ENCODE results near the gene EPAS1.

Gene EPAS1

GRCh38 chr2:46337208-46337994 is 40.2 kb downstream of the EPAS1 start:
- no peak for DNase-seq

DNA sequence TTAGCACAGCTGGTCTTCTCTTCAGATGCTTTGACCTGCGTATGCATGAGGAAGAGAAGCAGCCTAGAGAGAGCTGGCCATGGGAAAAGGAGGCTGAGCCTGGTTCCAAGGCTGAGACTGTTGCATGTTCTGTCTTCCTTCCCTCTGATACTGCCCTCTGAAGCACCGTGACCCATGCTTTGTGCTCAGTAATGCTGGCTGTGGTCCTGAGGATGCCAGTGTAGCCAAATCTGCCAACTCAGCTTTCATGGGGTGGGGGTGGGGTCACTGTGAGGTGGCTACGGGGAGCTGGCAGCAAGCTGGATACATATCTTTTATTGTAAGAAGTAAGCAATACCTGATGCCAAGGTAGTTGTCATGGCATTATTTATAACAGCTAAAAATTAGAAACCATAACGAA is 41.5 kb downstream of the EPAS1 start:
- DNase-seq, result peak in 1 of 56 donors; percentile 11

GRCh38 chr2:46339200-46339599 is 42.0 kb downstream of the EPAS1 start:
- DNase-seq, result no peak

DNA sequence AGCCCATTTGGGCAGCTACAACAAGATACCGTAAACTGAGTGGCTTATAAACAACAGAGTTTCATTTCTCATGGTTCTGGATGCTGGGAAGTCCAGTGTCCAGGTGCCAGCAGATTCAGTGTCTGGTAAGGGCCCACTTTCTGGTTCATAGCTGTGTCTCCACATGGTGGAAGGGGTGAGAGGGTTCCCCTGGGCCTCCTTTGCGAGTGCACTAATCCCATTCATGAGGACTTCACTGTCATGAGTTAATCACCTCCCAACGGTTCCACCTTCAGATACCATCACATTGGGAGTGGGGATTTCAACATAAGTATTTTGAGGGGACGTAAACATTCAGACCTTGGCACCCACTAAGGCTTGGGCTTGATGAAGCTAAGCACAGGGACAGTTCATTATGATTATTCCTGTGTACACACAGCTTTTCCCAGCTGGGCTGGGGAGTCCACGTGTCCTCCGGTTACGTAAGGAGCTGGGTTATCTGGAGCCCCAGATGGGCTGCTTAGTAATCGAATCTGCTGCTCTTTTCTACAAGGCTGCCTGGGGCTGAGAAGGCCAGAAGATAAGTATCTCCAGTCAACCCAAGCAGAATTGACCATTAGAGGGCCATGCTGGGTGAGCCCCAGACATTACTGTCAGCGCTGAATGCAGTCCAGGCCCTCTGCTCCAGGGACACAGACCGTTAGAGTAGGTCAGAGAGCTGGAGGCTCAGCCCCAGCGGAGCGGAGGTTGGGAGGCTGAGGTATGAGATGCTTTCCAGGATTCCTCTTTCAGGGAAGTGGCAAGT is 42.7 kb downstream of the EPAS1 start:
- DNase-seq, result no peak

GRCh38 chr2:46340740-46341420 is 43.7 kb downstream of the EPAS1 start:
- DNase-seq, result no peak

- no peak for DNase-seq
These were observed 45.5 kb downstream of the EPAS1 start for GRCh38 chr2:46342566-46343315.

DNA sequence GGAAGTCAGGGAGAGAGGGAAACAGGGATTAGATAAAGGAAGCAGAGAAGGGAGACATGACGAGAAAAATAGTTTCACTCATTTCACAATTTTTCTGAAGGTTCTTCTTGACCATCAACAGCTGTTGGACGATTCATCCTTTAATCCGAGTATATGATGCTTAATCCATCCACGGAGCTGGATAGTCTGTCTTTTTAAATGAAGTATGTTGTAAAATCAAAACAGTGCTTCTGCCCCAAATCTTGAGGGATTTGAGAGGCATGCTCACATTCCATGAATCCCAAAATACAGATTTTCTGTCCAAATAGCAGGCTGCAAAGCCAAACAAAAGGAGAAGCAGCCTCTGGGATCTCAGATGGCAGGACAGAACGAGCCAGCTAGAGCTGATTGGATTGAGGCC is 47.5 kb downstream of the EPAS1 start:
- no peak for DNase-seq

- no peak for DNase-seq
These were observed 48.6 kb downstream of the EPAS1 start for GRCh38 chr2:46345775-46346174.

DNA sequence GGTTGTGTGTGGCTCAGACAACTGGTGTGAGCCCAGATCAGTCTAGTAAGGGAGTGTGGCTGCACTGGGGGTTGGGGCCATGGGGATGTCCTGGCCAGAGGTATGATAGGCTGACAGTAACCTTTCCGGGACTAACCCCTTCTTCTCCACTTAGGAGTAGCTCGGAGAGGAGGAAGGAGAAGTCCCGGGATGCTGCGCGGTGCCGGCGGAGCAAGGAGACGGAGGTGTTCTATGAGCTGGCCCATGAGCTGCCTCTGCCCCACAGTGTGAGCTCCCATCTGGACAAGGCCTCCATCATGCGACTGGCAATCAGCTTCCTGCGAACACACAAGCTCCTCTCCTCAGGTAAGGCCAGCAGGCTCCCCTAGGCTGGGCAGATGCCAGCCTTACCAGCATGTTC is 49.5 kb downstream of the EPAS1 start:
- DNase-seq, result no peak

DNA sequence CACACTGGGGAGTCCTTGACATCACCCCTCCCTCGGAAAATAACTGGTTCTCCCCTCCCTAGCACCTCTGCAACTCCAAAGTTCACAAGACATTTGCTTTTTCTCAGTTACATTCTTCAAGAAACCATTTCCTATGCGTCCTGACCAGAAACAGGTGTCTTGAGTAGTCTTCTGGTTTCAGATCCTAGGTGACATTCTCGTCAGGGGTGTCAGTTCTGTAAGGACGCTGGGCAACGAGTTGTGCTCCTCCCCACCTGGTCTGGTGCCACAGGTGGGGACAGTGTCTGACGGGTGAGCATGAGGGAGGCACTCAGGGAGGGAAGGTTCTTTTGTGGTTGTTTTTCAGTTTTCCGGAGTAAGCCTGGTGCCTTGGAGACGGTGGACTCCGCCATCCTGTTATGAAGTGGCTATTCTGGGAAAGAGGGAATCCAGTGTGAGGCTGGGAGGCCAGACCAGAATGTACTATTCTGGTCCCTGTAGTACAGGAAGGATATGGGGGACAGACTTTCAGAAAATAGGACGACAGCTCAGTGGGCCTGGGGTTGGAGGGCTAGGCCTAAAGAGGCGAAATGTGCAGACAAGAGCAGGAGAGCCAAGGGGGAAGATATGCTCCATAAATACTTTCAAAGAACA is 50.6 kb downstream of the EPAS1 start:
- no peak for DNase-seq

DNA sequence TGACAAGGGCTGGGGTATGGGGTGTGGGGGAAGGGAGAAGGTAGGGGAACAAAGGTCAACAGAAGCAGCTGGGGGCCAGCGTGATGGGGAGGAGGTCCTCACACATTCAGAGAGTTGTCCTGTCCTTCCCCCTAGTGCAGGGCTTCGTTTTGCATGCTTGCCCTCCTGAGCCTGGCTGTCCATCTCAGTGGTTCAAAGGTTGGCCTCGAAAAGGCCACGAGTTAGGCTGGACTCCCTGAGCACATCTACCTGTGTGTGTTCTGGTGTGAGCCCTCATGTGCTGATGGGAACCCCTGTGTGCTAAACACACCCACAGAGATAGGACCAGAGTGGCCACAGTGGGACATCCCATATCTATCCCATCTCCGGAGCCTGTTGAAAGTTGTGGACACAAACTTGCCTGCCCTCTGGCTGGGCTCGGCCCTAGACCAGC is 51.9 kb downstream of the EPAS1 start:
- DNase-seq, result no peak

- no peak for DNase-seq
These were observed 53.0 kb downstream of the EPAS1 start for GRCh38 chr2:46350029-46350689.

DNA sequence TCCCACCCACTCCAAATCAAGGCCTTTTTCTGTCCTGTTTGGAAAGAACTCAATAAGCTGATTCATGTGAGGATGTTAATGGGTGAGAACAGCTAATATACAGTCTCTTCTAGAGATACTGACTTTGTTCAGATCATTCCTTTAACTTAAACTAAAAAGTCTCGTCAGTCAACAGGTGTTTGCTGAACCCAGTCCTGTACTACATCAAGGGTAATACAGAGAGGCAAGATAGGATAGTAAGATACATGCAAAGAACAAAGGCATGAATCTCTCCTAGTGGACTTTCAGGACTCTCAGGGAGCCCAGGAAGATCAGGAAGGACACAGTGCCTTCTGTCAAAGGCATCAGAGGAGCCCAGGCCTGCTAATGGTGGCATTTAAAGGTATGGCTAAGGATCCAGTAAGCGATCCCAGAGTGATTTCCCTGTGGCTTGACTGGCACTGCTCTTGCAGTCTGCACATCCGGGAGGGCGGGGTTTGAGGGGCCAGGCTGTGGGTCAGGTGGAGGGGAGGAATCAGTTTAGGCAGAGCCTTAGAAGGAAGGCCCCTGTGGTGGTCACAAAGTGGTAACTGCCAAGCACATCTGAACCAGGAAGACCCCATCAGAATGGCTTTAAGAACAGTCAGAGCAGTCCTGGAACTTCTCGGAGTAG is 54.0 kb downstream of the EPAS1 start:
- no peak for DNase-seq

GRCh38 chr2:46351750-46352138 is 54.5 kb downstream of the EPAS1 start:
- DNase-seq, result no peak

- DNase-seq, result no peak
These were observed 55.4 kb downstream of the EPAS1 start for GRCh38 chr2:46352621-46353020.

DNA sequence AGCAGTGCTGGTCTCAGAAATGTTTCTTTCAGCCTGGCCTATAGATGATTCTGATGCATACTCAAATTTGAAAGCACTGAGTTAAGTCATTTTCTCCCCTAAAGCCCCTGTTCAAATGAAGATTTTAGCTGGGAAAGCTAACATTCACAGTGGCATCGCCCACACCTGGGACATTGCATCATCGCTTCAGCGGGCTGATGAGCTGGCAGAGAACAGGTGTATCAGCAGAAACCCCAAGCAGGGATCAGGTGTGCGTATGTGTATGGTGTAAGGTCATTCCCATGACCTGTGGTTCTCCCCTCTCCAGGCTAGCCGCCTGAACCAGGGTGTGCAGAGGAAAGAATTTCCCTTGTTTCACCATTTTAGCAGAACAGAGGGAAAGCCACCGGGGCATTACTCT is 56.3 kb downstream of the EPAS1 start:
- DNase-seq, result peak in 6 of 56 donors; percentile 6 to 38 (median 32)

- no peak for DNase-seq
These were observed 58.5 kb downstream of the EPAS1 start for GRCh38 chr2:46355756-46356155.

DNA sequence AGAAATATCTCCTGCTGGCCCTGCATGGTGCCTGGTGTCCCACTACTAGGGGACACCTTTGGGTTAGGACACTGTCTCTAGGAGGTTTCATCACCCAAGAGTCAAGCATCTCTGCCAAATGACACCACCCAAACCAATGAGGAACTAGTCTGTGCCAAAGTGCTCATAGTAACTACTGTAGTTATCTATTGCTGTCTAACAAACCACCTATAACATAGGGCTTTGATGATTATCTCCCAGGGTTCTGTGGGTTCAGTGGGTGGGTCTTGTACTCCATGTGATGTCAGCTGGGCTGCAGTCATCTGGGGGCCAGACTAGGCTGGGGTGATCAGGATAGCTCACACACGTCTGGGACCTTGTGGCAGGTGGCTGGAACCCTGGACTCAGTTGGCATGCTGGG is 59.8 kb downstream of the EPAS1 start:
- DNase-seq, result no peak

GRCh38 chr2:46358713-46359112 is 61.5 kb downstream of the EPAS1 start:
- no peak for DNase-seq

DNA sequence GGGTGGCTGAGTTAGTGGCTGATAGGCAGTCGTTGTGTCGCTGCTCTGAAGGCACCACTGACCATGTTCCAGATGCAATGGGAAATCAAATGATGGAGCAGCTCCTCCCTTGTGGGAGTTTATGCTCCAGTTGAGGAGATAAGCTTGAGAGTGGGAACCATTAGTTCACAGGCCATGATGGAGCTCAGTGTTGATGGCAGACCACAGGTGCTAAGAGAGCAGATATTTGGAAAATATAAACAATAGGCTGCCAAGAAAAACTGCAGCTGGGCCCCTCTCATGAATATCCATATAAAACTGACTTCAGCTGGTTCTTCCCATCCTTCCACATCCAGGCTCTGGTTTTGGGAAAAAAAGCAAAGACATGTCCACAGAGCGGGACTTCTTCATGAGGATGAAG is 63.1 kb downstream of the EPAS1 start:
- no peak for DNase-seq

Data from nucleus accumbens (tissue), 56 donors.